KMS-11 (cell line): ENCODE data around the gene TMEM121.

ENCODE experiments used
- H2AFZ ChIP-seq: fragments of 200-600 bp; sonication (generic); 2 replicates; pipeline ENCODE4 v1.6.1; 2016; ENCODE audit warnings: antibody characterized with exemption, mixed run types, low read depth
- H3K27ac ChIP-seq: fragments of 200-600 bp; sonication (generic); 2 replicates; pipeline ENCODE4 v1.6.1; 2016; ENCODE audit warnings: mild to moderate bottlenecking, mixed run types
- H3K27me3 ChIP-seq: fragments of 200-600 bp; sonication (generic); 2 replicates; pipeline ENCODE4 v1.6.1; 2017; ENCODE audit warnings: mild to moderate bottlenecking, low read depth, mixed run types, moderate library complexity; ENCODE audit not compliant: insufficient read depth
- H3K36me3 ChIP-seq: fragments of 200-600 bp; sonication (generic); 2 replicates; pipeline ENCODE4 v1.6.1; 2017; ENCODE audit warnings: mild to moderate bottlenecking, mixed run types; ENCODE audit not compliant: insufficient read depth
- H3K4me1 ChIP-seq: fragments of 200-600 bp; sonication (generic); 2 replicates; pipeline ENCODE4 v1.6.1; 2016; ENCODE audit warnings: mild to moderate bottlenecking, low read depth, mixed run types; ENCODE audit not compliant: poor library complexity, severe bottlenecking
- H3K4me2 ChIP-seq: fragments of 200-600 bp; sonication (generic); 2 replicates; pipeline ENCODE4 v1.7.0; 2016; ENCODE audit warnings: mild to moderate bottlenecking, mixed run types
- H3K4me3 ChIP-seq: fragments of 200-600 bp; sonication (generic); IDR thresholded peaks from 2 replicates; pipeline ENCODE4 v1.6.1; 2017; ENCODE audit warnings: low read depth, low read length, mixed read lengths; ENCODE audit not compliant: insufficient read depth
- H3K79me2 ChIP-seq: fragments of 200-600 bp; sonication (generic); 2 replicates; pipeline ENCODE4 v1.6.1; 2016; ENCODE audit warnings: low read depth, mixed run types; ENCODE audit not compliant: insufficient read depth
- H3K9ac ChIP-seq: fragments of 200-600 bp; sonication (generic); 2 replicates; pipeline ENCODE4 v1.6.1; 2016; ENCODE audit warnings: mild to moderate bottlenecking, mixed run types
- H4K20me1 ChIP-seq: fragments of 200-600 bp; sonication (generic); 2 replicates; pipeline ENCODE4 v1.6.1; 2016; ENCODE audit warnings: mild to moderate bottlenecking, mixed run types; ENCODE audit not compliant: insufficient read depth
- CTCF ChIP-seq: fragments of 200-600 bp; sonication (generic); conservative IDR thresholded peaks from 2 replicates; pipeline ENCODE4 v1.6.1; 2017; ENCODE audit warnings: low read depth, mild to moderate bottlenecking, antibody characterized with exemption, low read length, moderate library complexity, mixed read lengths

The TMEM121 gene

GRCh38 chr14:105478398-105479251 is 47.8 kb upstream of the TMEM121 start:
- Histone ChIP-seq H3K79me2 (no peaks in the 10 kb centered on the region), H3K27ac (no peak overlapping the region), H3K4me2 (peak overlapping the region; percentile 39; the same call in 1 of the 2 replicates), H3K4me3 (no peak overlapping the region), H3K9ac (no peak overlapping the region), H3K36me3 (no peaks in the 10 kb centered on the region), H2AFZ (peak overlapping the region; percentile 22; the same call in 1 of the 2 replicates), H3K4me1 (peaks cover 44% of the 10 kb centered on the region), H4K20me1 (no peaks in the 10 kb centered on the region), H3K27me3 (peaks cover 54% of the 10 kb centered on the region)
- TF ChIP-seq CTCF: no peak

- H3K79me2 ChIP-seq: no peaks in the 10 kb centered on the region
- peak overlapping the region; percentile 25; the same call in 1 of the 2 replicates for H3K4me2 ChIP-seq
- peaks cover 43% of the 10 kb centered on the region for H3K4me1 ChIP-seq
- no peak overlapping the region for H3K27ac ChIP-seq
- no peaks in the 10 kb centered on the region for H4K20me1 ChIP-seq
- H2AFZ ChIP-seq: no peak overlapping the region
- H3K9ac ChIP-seq: no peak overlapping the region
- no peak for TF ChIP-seq CTCF
- H3K27me3 ChIP-seq: peaks cover 54% of the 10 kb centered on the region
- no peaks in the 10 kb centered on the region for H3K36me3 ChIP-seq
- no peak overlapping the region for H3K4me3 ChIP-seq
These were observed 46.8 kb upstream of the TMEM121 start for GRCh38 chr14:105479431-105480158.

GRCh38 chr14:105480199-105480746 is 46.1 kb upstream of the TMEM121 start:
- Histone ChIP-seq H4K20me1 (no peaks in the 10 kb centered on the region), H2AFZ (no peak overlapping the region), H3K36me3 (no peaks in the 10 kb centered on the region), H3K4me2 (peak overlapping the region; percentile 100), H3K9ac (peak overlapping the region; percentile 100; the same call in 1 of the 2 replicates), H3K79me2 (no peaks in the 10 kb centered on the region), H3K27ac (no peak overlapping the region), H3K27me3 (peaks cover 49% of the 10 kb centered on the region), H3K4me1 (peaks cover 39% of the 10 kb centered on the region), H3K4me3 (no peak overlapping the region)
- no peak for TF ChIP-seq CTCF

GRCh38 chr14:105480807-105481801 is 45.3 kb upstream of the TMEM121 start:
- peaks cover 41% of the 10 kb centered on the region for H3K27me3 ChIP-seq
- H4K20me1 ChIP-seq: no peaks in the 10 kb centered on the region
- no peaks in the 10 kb centered on the region for H3K36me3 ChIP-seq
- peaks cover 35% of the 10 kb centered on the region for H3K4me1 ChIP-seq
- H2AFZ ChIP-seq: peak overlapping the region; percentile 83
- H3K4me2 ChIP-seq: peak overlapping the region; percentile 100
- peak overlapping the region; percentile 75 for H3K4me3 ChIP-seq
- no peaks in the 10 kb centered on the region for H3K79me2 ChIP-seq
- peak overlapping the region; percentile 100 for H3K9ac ChIP-seq
- peak; percentile 97 for TF ChIP-seq CTCF
- H3K27ac ChIP-seq: peak overlapping the region; percentile 99
